K562 (cell line): ENCODE results near the gene TENM4. TPM values are rescaled to one million over a fixed set of nuclear protein-coding genes. Genes with fewer than 3 reads are reported as not detected.

ENCODE experiments used
- ATAC-seq: fragments of 200-7000 bp; cut with Tn5 transposase; 3 replicates; pipeline ENCODE4 v1.9.1; 2020; ENCODE audit warnings: moderate library complexity
- BruUV-seq: library from RNA; stranded (reverse); fragments of 400-500 nt; replicated peaks from 2 replicates; lab custom pipeline; 2021; lab: Mats Ljungman, UMichigan
- CTCF ChIA-PET: fragments of 300-600 bp; formaldehyde crosslinking; extraction: SDS; loops from one replicate; lab custom pipeline; 2021; ENCODE audit warnings: low intra/inter-chr PET ratio; lab: Yijun Ruan, JAX
- POLR2A ChIA-PET: fragments of 300-600, 350-650 bp; sonication (Branson Sonifier 250); formaldehyde crosslinking; extraction: SDS; loops from one replicate; lab custom pipeline; 2021; ENCODE audit warnings: antibody characterized with exemption, inconsistent platforms; lab: Yijun Ruan, JAX
- DNase-seq, 4 experiments: peaks; one replicate each; pipeline versions ENCODE4 v3.0.0 to v3.0.0-alpha.2; 2011 to 2018; ENCODE audit warnings: low spot score in 3 of 4, mixed read lengths in 3 of 4; ENCODE audit errors: extremely low read depth in 1 of 4
- FAIRE-seq: peaks from 2 replicates; lab custom pipeline; 2011; peaks lifted over from hg19 to GRCh38; lab: Jason Lieb, UNC
- H2AFZ ChIP-seq: 2 replicates; pipeline ENCODE4 v1.6.0; 2011; ENCODE audit warnings: low read depth, low read length, control low read depth, inconsistent platforms
- H3K27ac ChIP-seq: fragments of 200-600 bp; 3 replicates; pipeline ENCODE4 v1.8.0; 2011; ENCODE audit warnings: low read depth, mild to moderate bottlenecking, control low read depth, inconsistent platforms, low read length, moderate library complexity, mixed read lengths; ENCODE audit errors: extremely low read depth
- H3K27me3 ChIP-seq, 2 experiments: fragments of 300-600 bp in 1 of 2; 2 replicates in 1 of 2; 3 replicates in 1 of 2; pipeline versions ENCODE4 v1.6.0 to v1.8.0; 2011; ENCODE audit warnings: inconsistent platforms in 2 of 2, low read length in 2 of 2, mild to moderate bottlenecking in 1 of 2, mixed read lengths in 1 of 2, moderate library complexity in 1 of 2; ENCODE audit not compliant: control insufficient read depth in 2 of 2, insufficient read depth in 2 of 2
- H3K36me3 ChIP-seq: fragments of 300-600 bp; 3 replicates; pipeline ENCODE4 v1.8.0; 2011; ENCODE audit warnings: mild to moderate bottlenecking, low read length, inconsistent platforms; ENCODE audit not compliant: control insufficient read depth, insufficient read depth
- H3K4me1 ChIP-seq, 2 experiments: fragments of 200-600 bp in 1 of 2; replicated peaks in 1 of 2; 2 replicates in 1 of 2; 3 replicates in 1 of 2; pipeline versions ENCODE4 v1.5.1 to v1.8.0; 2011; ENCODE audit warnings: inconsistent platforms in 2 of 2, low read length in 2 of 2, mild to moderate bottlenecking in 1 of 2, mixed read lengths in 1 of 2, moderate library complexity in 1 of 2; ENCODE audit not compliant: control insufficient read depth in 2 of 2, insufficient read depth in 2 of 2
- H3K4me2 ChIP-seq: 2 replicates; pipeline ENCODE4 v1.6.1; 2011; ENCODE audit warnings: low read length, control low read depth, inconsistent platforms, mixed read lengths; ENCODE audit not compliant: insufficient read depth
- H3K4me3 ChIP-seq: fragments of 200-600 bp; sonication (generic), shearing (Covaris generic); 2 replicates; pipeline ENCODE4 v1.5.1; 2016; ENCODE audit warnings: control low read depth, inconsistent platforms
- H3K79me2 ChIP-seq: fragments of 200-600 bp; 3 replicates; pipeline ENCODE4 v1.8.0; 2011; ENCODE audit warnings: low read length, inconsistent platforms; ENCODE audit not compliant: control insufficient read depth, insufficient read depth
- H3K9ac ChIP-seq, 2 experiments: 2 replicates each; pipeline versions ENCODE4 v1.6.0 to v1.6.1; 2011; ENCODE audit warnings: low read depth in 2 of 2, low read length in 2 of 2, control low read depth in 1 of 2, inconsistent platforms in 1 of 2, mild to moderate bottlenecking in 1 of 2, mixed read lengths in 1 of 2; ENCODE audit not compliant: insufficient read depth in 1 of 2
- H3K9me1 ChIP-seq: one replicate; pipeline ENCODE4 v1.6.0; 2011; ENCODE audit warnings: inconsistent platforms, mild to moderate bottlenecking, low read length, moderate library complexity; ENCODE audit not compliant: control insufficient read depth, insufficient read depth
- H3K9me3 ChIP-seq: replicated peaks from 2 replicates; pipeline ENCODE4 v1.5.1; 2011; ENCODE audit warnings: low read depth, low read length, inconsistent platforms; ENCODE audit not compliant: control insufficient read depth, insufficient read depth
- H4K20me1 ChIP-seq: replicated peaks from 2 replicates; pipeline ENCODE4 v1.6.1; 2011; ENCODE audit warnings: low read length, inconsistent platforms, mixed read lengths; ENCODE audit not compliant: control insufficient read depth, insufficient read depth
- CEBPB ChIP-seq: fragments of 450-650 bp; IDR thresholded peaks from 2 replicates; pipeline ENCODE4 v1.6.1; 2016; ENCODE audit warnings: missing genetic modification characterization, missing compliant biosample characterization
- RBM34 ChIP-seq: fragments of 200-400 bp; formaldehyde crosslinking; IDR thresholded peaks from 2 replicates; pipeline ENCODE4 v1.6.1; 2018; ENCODE audit warnings: low read length, borderline replicate concordance; ENCODE audit not compliant: insufficient read depth
- RHOXF2B ChIP-seq: fragments of 250-450 bp; sonication (Bioruptor Pico); conservative IDR thresholded peaks from 2 replicates; pipeline ENCODE4 v1.5.1; 2021
- STAT5B ChIP-seq: fragments of 250-450 bp; sonication (Bioruptor Pico); IDR thresholded peaks from 2 replicates; pipeline ENCODE4 v1.8.0; 2021; ENCODE audit warnings: mild to moderate bottlenecking, inconsistent platforms
- WGBS: fragments of 100-300 bp; shearing (Covaris generic); methylation state at CpG from one replicate; pipeline ENCODE4 v1.1.6; 2016; ENCODE audit warnings: low coverage, mixed read lengths; ENCODE audit not compliant: insufficient coverage; ENCODE audit errors: missing lambda C conversion rate; 5-methylcytosine and 5-hydroxymethylcytosine counted together
- in situ Hi-C: fragments of 300-500 bp; cut with MboI; formaldehyde crosslinking; loops from 4 replicates; pipeline ENCODE4 v1.15.0; 2018; ENCODE audit warnings: inconsistent platforms, mixed read lengths
- intact Hi-C: fragments of 100-400 bp; cut with micrococcal nuclease; formaldehyde crosslinking; loops from 2 replicates; pipeline ENCODE4 v1.14.2; 2022
- polyA plus RNA-seq, 8 experiments: library from polyadenylated mRNA; depleted of rRNA in 4 of 8; stranded (reverse) in 5 of 8; unstranded in 3 of 8; fragments of >200 nt; fragmentation: Nextera tagmentation in 2 of 8; fragmentation: Illumina TruSeq in 1 of 8; extraction: Ambion mirVana in 2 of 8; extraction: Trizol in 1 of 8; gene quantifications; 2 replicates each; pipeline versions ENCODE4 v1.2.1 to v1.2.3, GENCODE V29; 2011 to 2014; ENCODE audit warnings: inconsistent platforms in 1 of 8, missing spikeins in 1 of 8
- total RNA-seq, 7 experiments: library from RNA; depleted of rRNA in 6 of 7; stranded (reverse); fragments of >200 nt in 6 of 7; fragmentation: Illumina TruSeq in 2 of 7; extraction: Trizol in 2 of 7; gene quantifications; 2 replicates each; pipeline versions ENCODE4 v1.2.1 to v1.2.3, GENCODE V29; 2011 to 2021; ENCODE audit warnings: low replicate concordance in 1 of 7
- TF ChIP-seq, protein P1 (sequence below): sonication (generic); formaldehyde crosslinking; IDR thresholded peaks from 2 replicates; pipeline ENCODE4 v1.8.1; 2023; ENCODE audit warnings: mild to moderate bottlenecking, missing genetic modification reagents
- TF ChIP-seq, protein P2 (sequence below), 3 experiments: IDR thresholded peaks in 2 of 3; conservative IDR thresholded peaks in 1 of 3; 2 replicates each; pipeline ENCODE4 v1.5.1; 2011 to 2012; ENCODE audit warnings: low read length in 3 of 3, mild to moderate bottlenecking in 3 of 3, control low read depth in 2 of 3, improper control_type of control experiment in 1 of 3, inconsistent platforms in 1 of 3, low read depth in 1 of 3, mixed read lengths in 1 of 3, moderate library complexity in 1 of 3; ENCODE audit not compliant: insufficient read depth in 2 of 3

The TENM4 gene
- total and polyA plus RNA-seq, 9 of the 15 experiments (the other 6 are each of a cell fraction or from before 2014, with no cell fraction given): 0.16 TPM; not detected in 8

DNA sequence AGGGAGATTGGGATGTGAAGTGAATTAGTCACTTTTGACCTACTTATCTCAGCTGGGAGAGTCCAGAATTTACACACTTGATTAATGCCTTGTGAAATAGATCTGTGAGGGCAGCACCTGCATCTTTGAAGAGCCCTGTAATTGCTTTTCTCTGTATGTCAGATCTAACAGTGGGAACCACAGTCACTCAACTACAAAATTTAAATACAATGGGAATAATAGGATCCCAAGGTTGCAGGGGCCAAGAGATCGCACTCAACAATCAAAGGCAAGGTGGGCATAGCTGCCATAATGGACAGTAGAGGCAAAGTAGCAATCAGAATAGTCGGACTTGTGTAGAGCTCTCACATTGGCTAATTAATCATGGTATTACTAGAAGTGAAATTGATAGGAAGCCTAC is 820.7 kb downstream of the TENM4 start:
- Histone ChIP-seq H3K9ac (no peak overlapping the region), H3K36me3 (no peaks in the 10 kb centered on the region), H3K9me3 (no peaks in the 10 kb centered on the region), H3K79me2 (no peaks in the 10 kb centered on the region), H3K27me3 (no peaks in the 10 kb centered on the region; a peak in 1 of 5 replicates), H4K20me1 (no peaks in the 10 kb centered on the region), H3K9me1 (no peaks in the 10 kb centered on the region), H3K4me1 (no peaks in the 10 kb centered on the region), H3K27ac (no peak overlapping the region), H2AFZ (no peak overlapping the region), H3K4me3 (no peak overlapping the region), H3K4me2 (no peak overlapping the region)
- intact Hi-C loops (no loop called here), in situ Hi-C loops (no loop called here)
- ChIA-PET CTCF (no interaction called here), POLR2A (no interaction called here)
- DNase-seq: no peak
- TF ChIP-seq, protein P1, sequence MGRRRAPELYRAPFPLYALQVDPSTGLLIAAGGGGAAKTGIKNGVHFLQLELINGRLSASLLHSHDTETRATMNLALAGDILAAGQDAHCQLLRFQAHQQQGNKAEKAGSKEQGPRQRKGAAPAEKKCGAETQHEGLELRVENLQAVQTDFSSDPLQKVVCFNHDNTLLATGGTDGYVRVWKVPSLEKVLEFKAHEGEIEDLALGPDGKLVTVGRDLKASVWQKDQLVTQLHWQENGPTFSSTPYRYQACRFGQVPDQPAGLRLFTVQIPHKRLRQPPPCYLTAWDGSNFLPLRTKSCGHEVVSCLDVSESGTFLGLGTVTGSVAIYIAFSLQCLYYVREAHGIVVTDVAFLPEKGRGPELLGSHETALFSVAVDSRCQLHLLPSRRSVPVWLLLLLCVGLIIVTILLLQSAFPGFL: no peak
- 2% methylated on average over 2 of the region's 2 CpGs for WGBS
- BruUV-seq: no TSS peak
- ATAC-seq: no peak
- FAIRE-seq: no peak

DNA sequence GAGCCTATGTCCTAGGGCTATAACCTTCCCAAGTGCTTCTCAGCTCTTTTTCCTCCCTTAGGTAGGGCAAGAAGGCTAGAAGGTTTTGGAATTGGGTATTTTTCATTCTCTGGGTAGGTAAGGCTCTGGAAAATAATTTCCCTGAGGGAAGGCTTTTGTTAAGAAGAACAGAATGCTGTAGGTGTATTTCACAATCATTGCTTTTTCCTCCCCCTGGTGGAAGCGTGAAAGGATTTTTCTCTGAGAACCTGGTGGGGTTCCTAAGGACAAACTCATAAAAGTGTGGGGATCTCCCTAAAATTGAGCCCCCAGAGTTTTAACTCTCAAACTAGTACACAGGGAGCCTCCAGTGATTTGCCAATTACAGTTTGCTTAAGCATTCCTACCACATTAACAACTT is 825.1 kb downstream of the TENM4 start:
- Histone ChIP-seq H3K9me1 (no peaks in the 10 kb centered on the region), H4K20me1 (no peaks in the 10 kb centered on the region), H3K9ac (no peak overlapping the region), H3K27me3 (no peaks in the 10 kb centered on the region; a peak in 1 of 5 replicates), H3K4me1 (no peaks in the 10 kb centered on the region), H3K4me2 (no peak overlapping the region), H3K79me2 (no peaks in the 10 kb centered on the region), H3K27ac (no peak overlapping the region), H3K36me3 (no peaks in the 10 kb centered on the region), H2AFZ (no peak overlapping the region), H3K4me3 (no peak overlapping the region), H3K9me3 (no peaks in the 10 kb centered on the region)
- intact Hi-C loops (no loop called here), in situ Hi-C loops (no loop called here)
- 0% methylated on average over 1 of the region's 1 CpG for WGBS
- FAIRE-seq (no peak), ATAC-seq (no peak), DNase-seq (no peak)
- no TSS peak for BruUV-seq
- CTCF ChIA-PET: no interaction called here
- POLR2A ChIA-PET: no interaction called here
- TF ChIP-seq STAT5B (no peak), CEBPB (tag) (peak; percentile 71), RBM34 (no peak), RHOXF2B (CRISPR knock-in tag) (no peak)
- TF ChIP-seq, protein P2, sequence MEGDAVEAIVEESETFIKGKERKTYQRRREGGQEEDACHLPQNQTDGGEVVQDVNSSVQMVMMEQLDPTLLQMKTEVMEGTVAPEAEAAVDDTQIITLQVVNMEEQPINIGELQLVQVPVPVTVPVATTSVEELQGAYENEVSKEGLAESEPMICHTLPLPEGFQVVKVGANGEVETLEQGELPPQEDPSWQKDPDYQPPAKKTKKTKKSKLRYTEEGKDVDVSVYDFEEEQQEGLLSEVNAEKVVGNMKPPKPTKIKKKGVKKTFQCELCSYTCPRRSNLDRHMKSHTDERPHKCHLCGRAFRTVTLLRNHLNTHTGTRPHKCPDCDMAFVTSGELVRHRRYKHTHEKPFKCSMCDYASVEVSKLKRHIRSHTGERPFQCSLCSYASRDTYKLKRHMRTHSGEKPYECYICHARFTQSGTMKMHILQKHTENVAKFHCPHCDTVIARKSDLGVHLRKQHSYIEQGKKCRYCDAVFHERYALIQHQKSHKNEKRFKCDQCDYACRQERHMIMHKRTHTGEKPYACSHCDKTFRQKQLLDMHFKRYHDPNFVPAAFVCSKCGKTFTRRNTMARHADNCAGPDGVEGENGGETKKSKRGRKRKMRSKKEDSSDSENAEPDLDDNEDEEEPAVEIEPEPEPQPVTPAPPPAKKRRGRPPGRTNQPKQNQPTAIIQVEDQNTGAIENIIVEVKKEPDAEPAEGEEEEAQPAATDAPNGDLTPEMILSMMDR (IDR thresholded peaks at IDR 0.05 in 2 of 3, conservative IDR thresholded peaks at IDR 0.05 in 1 of 3; ENCODE audit: insufficient read depth in 2 of 3, low read depth in 1 of 3, low read length in 3 of 3): peak in 1 of 3 experiments; percentile 3; a peak in 1 of 6 replicates
